Natural killer cell (primary cell): Measurements from ENCODE around the gene C10orf67. TPM values are rescaled to one million over a fixed set of nuclear protein-coding genes. Genes with fewer than 3 reads are reported as not detected.

Experiments
- ATAC-seq, 3 donors: fragments of 150-1000 bp in 2 of 3; fragments of 200-7000 bp in 1 of 3; cut with Tn5 transposase; 1 replicate in 1 of 3; 2 replicates in 2 of 3; pipeline ENCODE4 v1.10.0; 2021; ENCODE audit warnings: mild to moderate bottlenecking in 2 of 3, moderate library complexity in 2 of 3
- DNase-seq, 2 donors: peaks; one replicate each; pipeline versions ENCODE4 v3.0.0 to v3.0.0-alpha.2; 2013 to 2021; ENCODE audit warnings: mixed read lengths in 1 of 2
- H3K27ac ChIP-seq: one replicate; pipeline ENCODE4 v1.5.1; 2013; ENCODE audit warnings: mild to moderate bottlenecking, low read length
- H3K27me3 ChIP-seq: one replicate; pipeline ENCODE4 v1.6.1; 2013; ENCODE audit warnings: low read length; ENCODE audit not compliant: control insufficient read depth, insufficient read depth
- H3K36me3 ChIP-seq: one replicate; pipeline ENCODE4 v1.6.1; 2013; ENCODE audit warnings: low read length; ENCODE audit not compliant: control insufficient read depth, insufficient read depth
- H3K4me1 ChIP-seq: one replicate; pipeline ENCODE4 v1.6.1; 2013; ENCODE audit warnings: low read length; ENCODE audit not compliant: control insufficient read depth, insufficient read depth
- H3K4me3 ChIP-seq: one replicate; pipeline ENCODE4 v1.5.1; 2013; ENCODE audit warnings: low read length
- H3K9me3 ChIP-seq: one replicate; pipeline ENCODE4 v1.6.1; 2013; ENCODE audit warnings: low read length; ENCODE audit not compliant: control insufficient read depth, insufficient read depth
- H3K27ac Mint-ChIP-seq, 2 donors: one replicate each; pipeline ENCODE4 v1.8.0; 2022; ENCODE audit warnings: mild to moderate bottlenecking in 2 of 2, mixed read lengths in 2 of 2, moderate library complexity in 1 of 2
- H3K27me3 Mint-ChIP-seq, 2 donors: one replicate each; pipeline ENCODE4 v1.8.0; 2022; ENCODE audit warnings: low read depth in 2 of 2, mixed read lengths in 2 of 2
- H3K36me3 Mint-ChIP-seq: one replicate; pipeline ENCODE4 v1.8.0; 2022; ENCODE audit warnings: mixed read lengths
- H3K4me1 Mint-ChIP-seq, 2 donors: one replicate each; pipeline ENCODE4 v1.8.0; 2022; ENCODE audit warnings: mixed read lengths in 2 of 2
- H3K4me3 Mint-ChIP-seq: one replicate; pipeline ENCODE4 v1.8.0; 2022; ENCODE audit warnings: mild to moderate bottlenecking, moderate library complexity, mixed read lengths
- H3K9me3 Mint-ChIP-seq, 2 donors: one replicate each; pipeline ENCODE4 v1.8.0; 2022; ENCODE audit warnings: mixed read lengths in 2 of 2
- CTCF ChIP-seq: fragments of 200-600 bp; IDR thresholded peaks from one replicate; pipeline ENCODE4 v1.8.0; 2022; ENCODE audit warnings: antibody characterized with exemption
- WGBS: methylation state at CpG from one replicate; pipeline ENCODE4 v1.1.7; 2013; ENCODE audit warnings: missing lambda C conversion rate; ENCODE audit not compliant: insufficient coverage; 5-methylcytosine and 5-hydroxymethylcytosine counted together
- intact Hi-C: fragments of 100-400 bp; cut with micrococcal nuclease; formaldehyde crosslinking; loops from one replicate; pipeline ENCODE4 v1.14.2; 2022
- total RNA-seq, 4 donors: library from RNA; stranded (reverse); fragments of 120-200 nt in 1 of 4; gene quantifications; one replicate each; pipeline versions ENCODE4 v1.2.3 to v1.2.4, GENCODE V29; 2013 to 2022

The C10orf67 gene
- total RNA-seq, 3 donors from 2014 or later (not counting 1 experiment from before 2014, with no cell fraction given) = not detected

GRCh38 chr10:23284155-23284554, 60.4 kb downstream of the C10orf67 start:
- intact Hi-C loops = no loop called here
- no peaks in the 10 kb centered on the region for H3K9me3 Mint-ChIP-seq
- H3K27ac Mint-ChIP-seq = no peak overlapping the region
- Histone ChIP-seq H3K27ac (no peak overlapping the region), H3K36me3 (no peaks in the 10 kb centered on the region), H3K4me3 (no peak overlapping the region), H3K4me1 (no peaks in the 10 kb centered on the region), H3K9me3 (no peaks in the 10 kb centered on the region), H3K27me3 (no peaks in the 10 kb centered on the region)
- TF ChIP-seq CTCF = no peak
- H3K27me3 Mint-ChIP-seq = peaks cover 4 to 8% of the 10 kb centered on the region in 2 donors
- 75% methylated on average over 2 of the region's 3 CpGs for WGBS
- H3K4me1 Mint-ChIP-seq = no peaks in the 10 kb centered on the region
- ATAC-seq (no peak), DNase-seq (no peak)
- no peak overlapping the region for H3K4me3 Mint-ChIP-seq
- no peaks in the 10 kb centered on the region for H3K36me3 Mint-ChIP-seq

GRCh38 chr10:23283680-23284079, 60.9 kb downstream of the C10orf67 start:
- Mint-ChIP-seq H3K9me3 (no peaks in the 10 kb centered on the region), H3K4me3 (no peak overlapping the region), H3K4me1 (no peaks in the 10 kb centered on the region), H3K27ac (no peak overlapping the region), H3K36me3 (no peaks in the 10 kb centered on the region), H3K27me3 (peaks cover 4 to 8% of the 10 kb centered on the region in 2 donors)
- WGBS = 66% methylated on average over 7 of the region's 7 CpGs
- H3K9me3 ChIP-seq = no peaks in the 10 kb centered on the region
- no peaks in the 10 kb centered on the region for H3K27me3 ChIP-seq
- H3K4me1 ChIP-seq = no peaks in the 10 kb centered on the region
- H3K4me3 ChIP-seq = no peak overlapping the region
- DNase-seq (no peak), ATAC-seq (no peak)
- no peak for TF ChIP-seq CTCF
- intact Hi-C loops = no loop called here
- no peak overlapping the region for H3K27ac ChIP-seq
- H3K36me3 ChIP-seq = no peaks in the 10 kb centered on the region

- WGBS = 67% methylated on average over 5 of the region's 6 CpGs
- H3K9me3 Mint-ChIP-seq = no peaks in the 10 kb centered on the region
Observed at GRCh38 chr10:23281044-23281433, 63.6 kb downstream of the C10orf67 start.

More at GRCh38 chr10:23281044-23281433, 63.6 kb downstream of the C10orf67 start:
- no peak for TF ChIP-seq CTCF
- Histone ChIP-seq H3K36me3 (no peaks in the 10 kb centered on the region), H3K9me3 (no peaks in the 10 kb centered on the region), H3K4me1 (no peaks in the 10 kb centered on the region), H3K27ac (no peak overlapping the region), H3K4me3 (no peak overlapping the region), H3K27me3 (no peaks in the 10 kb centered on the region)
- ATAC-seq (no peak), DNase-seq (no peak)
- H3K27ac Mint-ChIP-seq = no peak overlapping the region
- no peaks in the 10 kb centered on the region for H3K4me1 Mint-ChIP-seq
- H3K27me3 Mint-ChIP-seq = peaks cover 4 to 14% of the 10 kb centered on the region in 2 donors
- intact Hi-C loops = no loop called here
- H3K36me3 Mint-ChIP-seq = no peaks in the 10 kb centered on the region
- H3K4me3 Mint-ChIP-seq = no peak overlapping the region
